Left ventricle myocardium inferior (tissue), 1 donor: ENCODE measurements around the gene BTBD16. TPM values are rescaled to one million over a fixed set of nuclear protein-coding genes. Genes with fewer than 3 reads are reported as not detected.
A peak's percentile ranks its signal among the peaks of the same experiment; 100 is the strongest.

Experiments used
- DNase-seq: peaks from one replicate; pipeline ENCODE4 v3.0.0-alpha.2; 2020
- H3K27ac ChIP-seq: fragments of 200-600 bp; replicated peaks from 2 replicates; pipeline ENCODE4 v1.8.0; 2021
- H3K27me3 ChIP-seq: fragments of 200-600 bp; 2 replicates; pipeline ENCODE4 v1.8.0; 2021; ENCODE audit warnings: low read depth
- H3K36me3 ChIP-seq: fragments of 200-600 bp; 2 replicates; pipeline ENCODE4 v1.8.0; 2021
- H3K4me1 ChIP-seq: fragments of 200-600 bp; 2 replicates; pipeline ENCODE4 v1.8.0; 2021
- H3K4me3 ChIP-seq: fragments of 200-600 bp; 2 replicates; pipeline ENCODE4 v1.8.0; 2021; ENCODE audit warnings: mild to moderate bottlenecking, moderate library complexity
- H3K9me3 ChIP-seq: fragments of 200-600 bp; replicated peaks from 2 replicates; pipeline ENCODE4 v1.8.0; 2021
- intact Hi-C: fragments of 100-400 bp; cut with micrococcal nuclease; formaldehyde crosslinking; loops from one replicate; pipeline ENCODE4 v1.11.0; 2022
- total RNA-seq: library from RNA; stranded (reverse); fragmentation: NEBNext Ultra II Directional; extraction: Animal tissue kit (Norgen Biotek cat#: 25700); gene quantifications from one replicate; pipeline ENCODE4 v1.2.1, GENCODE V29; 2021
- TF ChIP-seq, protein P1 (sequence below): fragments of 200-600 bp; IDR thresholded peaks from 2 replicates; pipeline ENCODE4 v1.8.0; 2021; ENCODE audit warnings: antibody characterized with exemption, mild to moderate bottlenecking, borderline replicate concordance
- donor health status: DM: no; HTN: yes; CAD: no; lungs with severe emphysema.

BTBD16 gene
- total RNA-seq, 1 donor from 2014 or later, result not detected

- Histone ChIP-seq H3K9me3 (no peaks in the 10 kb centered on the region), H3K36me3 (peaks cover 77% of the 10 kb centered on the region), H3K4me1 (peaks cover 82% of the 10 kb centered on the region), H3K27me3 (no peaks in the 10 kb centered on the region), H3K4me3 (no peak overlapping the region), H3K27ac (peak overlapping the region; percentile 42)
- TF ChIP-seq, protein P1, sequence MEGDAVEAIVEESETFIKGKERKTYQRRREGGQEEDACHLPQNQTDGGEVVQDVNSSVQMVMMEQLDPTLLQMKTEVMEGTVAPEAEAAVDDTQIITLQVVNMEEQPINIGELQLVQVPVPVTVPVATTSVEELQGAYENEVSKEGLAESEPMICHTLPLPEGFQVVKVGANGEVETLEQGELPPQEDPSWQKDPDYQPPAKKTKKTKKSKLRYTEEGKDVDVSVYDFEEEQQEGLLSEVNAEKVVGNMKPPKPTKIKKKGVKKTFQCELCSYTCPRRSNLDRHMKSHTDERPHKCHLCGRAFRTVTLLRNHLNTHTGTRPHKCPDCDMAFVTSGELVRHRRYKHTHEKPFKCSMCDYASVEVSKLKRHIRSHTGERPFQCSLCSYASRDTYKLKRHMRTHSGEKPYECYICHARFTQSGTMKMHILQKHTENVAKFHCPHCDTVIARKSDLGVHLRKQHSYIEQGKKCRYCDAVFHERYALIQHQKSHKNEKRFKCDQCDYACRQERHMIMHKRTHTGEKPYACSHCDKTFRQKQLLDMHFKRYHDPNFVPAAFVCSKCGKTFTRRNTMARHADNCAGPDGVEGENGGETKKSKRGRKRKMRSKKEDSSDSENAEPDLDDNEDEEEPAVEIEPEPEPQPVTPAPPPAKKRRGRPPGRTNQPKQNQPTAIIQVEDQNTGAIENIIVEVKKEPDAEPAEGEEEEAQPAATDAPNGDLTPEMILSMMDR, result no peak
- no peak for DNase-seq
- intact Hi-C loops, result no loop called here
Observed at GRCh38 chr10:122248356-122249302, 22.5 kb upstream of the BTBD16 start.

- TF ChIP-seq, protein P1, result no peak
- no peaks in the 10 kb centered on the region for H3K27me3 ChIP-seq
- H3K27ac ChIP-seq, result peak overlapping the region; percentile 42
- H3K4me3 ChIP-seq, result no peak overlapping the region
- H3K9me3 ChIP-seq, result no peaks in the 10 kb centered on the region
- peaks cover 82% of the 10 kb centered on the region for H3K4me1 ChIP-seq
- intact Hi-C loops, result no loop called here
- H3K36me3 ChIP-seq, result peaks cover 77% of the 10 kb centered on the region
- DNase-seq, result no peak
Observed at GRCh38 chr10:122249303-122249850, 21.7 kb upstream of the BTBD16 start.

- H3K9me3 ChIP-seq, result no peaks in the 10 kb centered on the region
- intact Hi-C loops, result no loop called here
- no peak overlapping the region for H3K27ac ChIP-seq
- no peak overlapping the region for H3K4me3 ChIP-seq
- TF ChIP-seq, protein P1, result no peak
- DNase-seq, result peak; percentile 61
- peaks cover 77% of the 10 kb centered on the region for H3K36me3 ChIP-seq
- H3K4me1 ChIP-seq, result peaks cover 74% of the 10 kb centered on the region
- no peaks in the 10 kb centered on the region for H3K27me3 ChIP-seq
Observed at GRCh38 chr10:122249991-122250750, 20.9 kb upstream of the BTBD16 start.

GRCh38 chr10:122251459-122252255 lies 19.4 kb upstream of the BTBD16 start:
- TF ChIP-seq, protein P1, result no peak
- peaks cover 82% of the 10 kb centered on the region for H3K36me3 ChIP-seq
- H3K27me3 ChIP-seq, result no peaks in the 10 kb centered on the region
- intact Hi-C loops, result no loop called here
- no peak overlapping the region for H3K27ac ChIP-seq
- H3K4me1 ChIP-seq, result peaks cover 60% of the 10 kb centered on the region
- DNase-seq, result no peak
- no peak overlapping the region for H3K4me3 ChIP-seq
- no peaks in the 10 kb centered on the region for H3K9me3 ChIP-seq

DNA sequence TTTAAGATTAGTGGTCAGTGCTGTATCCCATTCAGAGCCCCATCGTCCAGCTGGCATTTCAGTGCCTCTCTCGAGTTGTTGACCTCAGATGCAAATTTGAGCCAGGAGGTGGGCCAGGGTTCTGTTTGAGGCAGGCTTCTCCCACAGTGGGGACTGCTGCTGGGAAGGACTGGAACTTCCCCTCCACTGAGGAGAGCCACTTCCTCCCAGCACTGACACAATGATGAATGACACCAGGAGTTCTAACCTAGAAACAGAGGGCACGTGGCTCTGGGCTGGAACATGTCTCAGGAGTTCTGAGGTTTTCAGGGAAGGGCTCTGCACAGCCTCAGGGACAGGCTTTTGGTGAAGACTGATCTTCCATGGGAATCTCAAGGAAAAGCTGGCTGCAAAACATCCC lies 18.3 kb upstream of the BTBD16 start:
- H3K4me3 ChIP-seq, result no peak overlapping the region
- DNase-seq, result no peak
- H3K9me3 ChIP-seq, result no peaks in the 10 kb centered on the region
- peak overlapping the region; percentile 17 for H3K27ac ChIP-seq
- TF ChIP-seq, protein P1, result no peak
- intact Hi-C loops, result no loop called here
- H3K36me3 ChIP-seq, result peaks cover 81% of the 10 kb centered on the region
- H3K4me1 ChIP-seq, result peaks cover 50% of the 10 kb centered on the region
- no peaks in the 10 kb centered on the region for H3K27me3 ChIP-seq
